GM12878 (cell line): Measurements from ENCODE around the gene YIPF4. TPM values are rescaled to one million over a fixed set of nuclear protein-coding genes. Genes with fewer than 3 reads are reported as not detected.

ENCODE experiments used
- ATAC-seq: fragments of 200-7000 bp; cut with Tn5 transposase; 3 replicates; pipeline ENCODE4 v1.9.1; 2020; ENCODE audit warnings: mild to moderate bottlenecking, moderate library complexity
- BruUV-seq: library from RNA; stranded (reverse); fragments of 400-500 nt; replicated peaks from 2 replicates; lab custom pipeline; 2021; lab: Mats Ljungman, UMichigan
- CTCF ChIA-PET: fragments of 300-600 bp; sonication (Branson Sonifier 250); formaldehyde crosslinking; extraction: SDS; loops from one replicate; lab custom pipeline; 2021; ENCODE audit warnings: inconsistent platforms; lab: Yijun Ruan, JAX
- POLR2A ChIA-PET: fragments of 350-600 bp; formaldehyde crosslinking; extraction: SDS; loops from one replicate; lab custom pipeline; 2021; ENCODE audit warnings: inconsistent platforms; lab: Charles Lee
- RAD21 ChIA-PET: fragments of 300-600 bp; sonication (Branson Sonifier 250); formaldehyde crosslinking; loops from one replicate; lab custom pipeline; 2023; ENCODE audit warnings: antibody characterized with exemption; ENCODE audit not compliant: unreplicated experiment; lab: Charles Lee
- SMC1A ChIA-PET: fragments of 300-600 bp; sonication (Branson Sonifier 250); formaldehyde crosslinking; loops from one replicate; lab custom pipeline; 2023; ENCODE audit not compliant: unreplicated experiment, uncharacterized antibody; lab: Charles Lee
- DNase-seq: peaks from one replicate; pipeline ENCODE4 v3.0.0-alpha.2; 2011; ENCODE audit warnings: low read depth, low spot score
- FAIRE-seq: peaks from 3 replicates; lab custom pipeline; 2011; peaks lifted over from hg19 to GRCh38; lab: Jason Lieb, UNC
- H2AFZ ChIP-seq: 2 replicates; pipeline ENCODE4 v1.6.0; 2011; ENCODE audit warnings: low read depth, low read length, control low read depth; ENCODE audit not compliant: control insufficient read depth
- H3K27ac ChIP-seq: 2 replicates; pipeline ENCODE4 v1.5.1; 2011; ENCODE audit warnings: control low read depth; ENCODE audit not compliant: control insufficient read depth, insufficient read depth
- H3K27me3 ChIP-seq, 2 experiments: replicated peaks in 1 of 2; 2 replicates each; pipeline versions ENCODE4 v1.6.0 to v1.6.1; 2011; ENCODE audit warnings: low read length in 1 of 2; ENCODE audit not compliant: control insufficient read depth in 2 of 2, insufficient read depth in 2 of 2
- H3K36me3 ChIP-seq, 2 experiments: 2 replicates each; pipeline ENCODE4 v1.5.1; 2011; ENCODE audit warnings: low read length in 1 of 2; ENCODE audit not compliant: control insufficient read depth in 2 of 2, insufficient read depth in 2 of 2
- H3K4me1 ChIP-seq: 2 replicates; pipeline ENCODE4 v1.6.1; 2011; ENCODE audit warnings: mild to moderate bottlenecking, low read length, moderate library complexity, mixed read lengths; ENCODE audit not compliant: control insufficient read depth, insufficient read depth
- H3K4me2 ChIP-seq: 2 replicates; pipeline ENCODE4 v1.6.0; 2011; ENCODE audit warnings: control low read depth; ENCODE audit not compliant: control insufficient read depth, insufficient read depth
- H3K4me3 ChIP-seq: fragments of 200-600 bp; sonication (generic); 2 replicates; pipeline ENCODE4 v1.5.1; 2016
- H3K79me2 ChIP-seq: 2 replicates; pipeline ENCODE4 v1.6.0; 2011; ENCODE audit warnings: low read length; ENCODE audit not compliant: control insufficient read depth, insufficient read depth
- H3K9ac ChIP-seq: 2 replicates; pipeline ENCODE4 v1.8.0; 2011; ENCODE audit warnings: low read length, control low read depth, mixed read lengths; ENCODE audit not compliant: control insufficient read depth, insufficient read depth
- H3K9me3 ChIP-seq: replicated peaks from 3 replicates; pipeline ENCODE4 v1.5.1; 2011; ENCODE audit warnings: mild to moderate bottlenecking, low read length; ENCODE audit not compliant: control insufficient read depth, insufficient read depth
- H4K20me1 ChIP-seq: 2 replicates; pipeline ENCODE4 v1.6.0; 2011; ENCODE audit not compliant: control insufficient read depth, insufficient read depth
- HDGF ChIP-seq: fragments of 450-650 bp; IDR thresholded peaks from 2 replicates; pipeline ENCODE4 v1.6.1; 2016; ENCODE audit warnings: antibody characterized with exemption
- JUNB ChIP-seq: IDR thresholded peaks from 2 replicates; pipeline ENCODE4 v1.6.1; 2016; ENCODE audit warnings: antibody characterized with exemption, mild to moderate bottlenecking
- JUND ChIP-seq: IDR thresholded peaks from 2 replicates; pipeline ENCODE4 v1.6.1; 2012; ENCODE audit warnings: low read depth, mild to moderate bottlenecking, low read length, improper control_type of control experiment, moderate library complexity
- PAX8 ChIP-seq: fragments of 450-650 bp; IDR thresholded peaks from 2 replicates; pipeline ENCODE4 v1.6.1; 2017; ENCODE audit warnings: mild to moderate bottlenecking, moderate library complexity
- SMARCA5 ChIP-seq: fragments of 450-650 bp; IDR thresholded peaks from 2 replicates; pipeline ENCODE4 v1.6.1; 2017; ENCODE audit warnings: mild to moderate bottlenecking
- STAT3 ChIP-seq: IDR thresholded peaks from 2 replicates; pipeline ENCODE4 v1.6.1; 2011; ENCODE audit warnings: low read depth, low read length, improper control_type of control experiment
- YY1 ChIP-seq: IDR thresholded peaks from 2 replicates; pipeline ENCODE4 v1.6.1; 2011; ENCODE audit warnings: low read depth, mild to moderate bottlenecking, low read length
- WGBS: methylation state at CpG from one replicate; pipeline ENCODE4 v1.1.6; 2016; ENCODE audit warnings: low lambda C conversion rate; ENCODE audit not compliant: insufficient replicate concordance, insufficient coverage; ENCODE audit errors: missing lambda C conversion rate; 5-methylcytosine and 5-hydroxymethylcytosine counted together
- in situ Hi-C: fragments of 300-500 bp; cut with MboI; formaldehyde crosslinking; loops from 9 replicates; pipeline ENCODE4 v1.14.3; 2018; ENCODE audit warnings: mixed read lengths
- intact Hi-C: fragments of 100-400 bp; cut with micrococcal nuclease; formaldehyde crosslinking; loops from one replicate; pipeline ENCODE4 v1.14.2; 2022; ENCODE audit not compliant: unreplicated experiment
- polyA plus RNA-seq, 11 experiments: library from polyadenylated mRNA; depleted of rRNA in 4 of 11; unstranded in 6 of 11; stranded (reverse) in 5 of 11; fragments of >200 nt; fragmentation: Nextera tagmentation in 4 of 11; fragmentation: Illumina TruSeq in 1 of 11; extraction: Ambion mirVana in 4 of 11; extraction: Trizol in 1 of 11; gene quantifications; 1 replicate in 1 of 11; 2 replicates in 10 of 11; pipeline versions ENCODE4 v1.2.1 to v1.2.3, GENCODE V29; 2011 to 2016; ENCODE audit warnings: inconsistent platforms in 2 of 11, missing spikeins in 2 of 11, low read depth in 1 of 11
- total RNA-seq, 4 experiments: library from RNA; depleted of rRNA in 3 of 4; stranded (reverse); fragments of >200 nt in 3 of 4; fragmentation: Illumina TruSeq in 1 of 4; extraction: Trizol in 1 of 4; gene quantifications; 2 replicates each; pipeline versions ENCODE4 v1.2.1 to v1.2.3, GENCODE V29; 2013 to 2021
- TF ChIP-seq, protein P1 (sequence below): fragments of 450-650 bp; formaldehyde crosslinking; IDR thresholded peaks from 2 replicates; pipeline ENCODE4 v1.5.0; 2022; ENCODE audit warnings: mild to moderate bottlenecking, missing genetic modification characterization
- TF ChIP-seq, protein P2 (sequence below): fragments of 450-650 bp; IDR thresholded peaks from 2 replicates; pipeline ENCODE4 v1.6.1; 2017; ENCODE audit warnings: mild to moderate bottlenecking, low read depth, inconsistent platforms; ENCODE audit not compliant: poor library complexity, severe bottlenecking
- TF ChIP-seq, protein P3 (sequence below): fragments of 450-650 bp; IDR thresholded peaks from 2 replicates; pipeline ENCODE4 v1.6.1; 2018; ENCODE audit warnings: borderline replicate concordance, mild to moderate bottlenecking; ENCODE audit not compliant: partially characterized antibody
- TF ChIP-seq, protein P4 (sequence below): fragments of 450-650 bp; IDR thresholded peaks from 2 replicates; pipeline ENCODE4 v1.6.1; 2016; ENCODE audit warnings: mild to moderate bottlenecking, moderate library complexity, borderline replicate concordance

Gene YIPF4
- total and polyA plus RNA-seq, 10 of the 15 experiments (the other 5 are each of a cell fraction or from before 2014, with no cell fraction given): 2.8 to 60.4 (median 11.1) TPM

DNA sequence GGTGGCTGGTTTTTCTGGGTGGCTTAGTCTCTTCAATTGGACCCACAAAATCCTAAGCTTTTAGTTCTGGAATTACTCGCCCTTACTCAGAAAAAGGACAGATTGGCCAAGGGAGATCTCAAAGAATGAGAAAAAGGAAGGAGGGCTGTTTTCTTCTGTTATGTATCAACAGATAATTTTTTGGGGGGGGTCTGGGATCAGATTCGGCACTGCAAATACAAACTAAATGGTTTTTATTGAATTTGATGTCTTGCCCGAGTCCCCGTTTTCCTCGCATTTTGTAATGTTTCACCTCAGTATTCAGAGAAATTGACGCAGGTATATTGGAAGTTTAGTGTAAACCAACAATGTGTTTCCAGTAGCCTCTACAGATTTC lies 762 bp downstream of the YIPF4 start:
- H3K4me2 ChIP-seq: peak overlapping the region; percentile 87
- no peak for ATAC-seq
- peaks cover 22% of the 10 kb centered on the region for H3K79me2 ChIP-seq
- intact Hi-C loops: loop anchor here (5.0 kb wide), 2 partner anchors 79 to 111 kb away; partner anchors contain the start of genes BIRC6 and SLC30A6
- H3K27ac ChIP-seq: peak overlapping the region; percentile 77
- peaks cover 0 to 4% of the 10 kb centered on the region in 2 experiments; a peak in 1 of 4 replicates for H3K36me3 ChIP-seq
- BruUV-seq: no TSS peak
- SMC1A ChIA-PET: interaction anchor here (0.7 kb wide), 1 partner anchor 285 kb away, joined by 3 read pairs; no protein-coding TSS in a partner anchor
- H3K9ac ChIP-seq: peak overlapping the region; percentile 86
- CTCF ChIA-PET: no interaction called here
- no peaks in the 10 kb centered on the region for H3K4me1 ChIP-seq
- H3K27me3 ChIP-seq: no peaks in the 10 kb centered on the region
- H3K4me3 ChIP-seq: peak overlapping the region; percentile 87
- peak overlapping the region; percentile 95; the same call in 1 of the 2 replicates for H2AFZ ChIP-seq
- H4K20me1 ChIP-seq: no peaks in the 10 kb centered on the region
- WGBS: 1% methylated on average over 6 of the region's 6 CpGs
- no peak for FAIRE-seq
- no peak for DNase-seq
- POLR2A ChIA-PET: interaction anchor here (0.7 to 1.0 kb wide), 3 partner anchors 11 to 342 kb away, joined by 3 to 5 read pairs (median 3); no protein-coding TSS in a partner anchor
- RAD21 ChIA-PET: interaction anchor here (0.5 kb wide), 1 partner anchor 414 kb away, joined by 3 read pairs; no protein-coding TSS in a partner anchor
- H3K9me3 ChIP-seq: no peaks in the 10 kb centered on the region; the same call in 1 of the 3 replicates
- in situ Hi-C loops: no loop called here
- TF ChIP-seq HDGF (no peak), PAX8 (no peak), JUNB (no peak), YY1 (no peak), JUND (no peak), SMARCA5 (no peak), STAT3 (no peak)
- TF ChIP-seq, protein P1, sequence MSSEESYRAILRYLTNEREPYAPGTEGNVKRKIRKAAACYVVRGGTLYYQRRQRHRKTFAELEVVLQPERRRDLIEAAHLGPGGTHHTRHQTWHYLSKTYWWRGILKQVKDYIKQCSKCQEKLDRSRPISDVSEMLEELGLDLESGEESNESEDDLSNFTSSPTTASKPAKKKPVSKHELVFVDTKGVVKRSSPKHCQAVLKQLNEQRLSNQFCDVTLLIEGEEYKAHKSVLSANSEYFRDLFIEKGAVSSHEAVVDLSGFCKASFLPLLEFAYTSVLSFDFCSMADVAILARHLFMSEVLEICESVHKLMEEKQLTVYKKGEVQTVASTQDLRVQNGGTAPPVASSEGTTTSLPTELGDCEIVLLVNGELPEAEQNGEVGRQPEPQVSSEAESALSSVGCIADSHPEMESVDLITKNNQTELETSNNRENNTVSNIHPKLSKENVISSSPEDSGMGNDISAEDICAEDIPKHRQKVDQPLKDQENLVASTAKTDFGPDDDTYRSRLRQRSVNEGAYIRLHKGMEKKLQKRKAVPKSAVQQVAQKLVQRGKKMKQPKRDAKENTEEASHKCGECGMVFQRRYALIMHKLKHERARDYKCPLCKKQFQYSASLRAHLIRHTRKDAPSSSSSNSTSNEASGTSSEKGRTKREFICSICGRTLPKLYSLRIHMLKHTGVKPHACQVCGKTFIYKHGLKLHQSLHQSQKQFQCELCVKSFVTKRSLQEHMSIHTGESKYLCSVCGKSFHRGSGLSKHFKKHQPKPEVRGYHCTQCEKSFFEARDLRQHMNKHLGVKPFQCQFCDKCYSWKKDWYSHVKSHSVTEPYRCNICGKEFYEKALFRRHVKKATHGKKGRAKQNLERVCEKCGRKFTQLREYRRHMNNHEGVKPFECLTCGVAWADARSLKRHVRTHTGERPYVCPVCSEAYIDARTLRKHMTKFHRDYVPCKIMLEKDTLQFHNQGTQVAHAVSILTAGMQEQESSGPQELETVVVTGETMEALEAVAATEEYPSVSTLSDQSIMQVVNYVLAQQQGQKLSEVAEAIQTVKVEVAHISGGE (CRISPR knock-in tag): no peak
- TF ChIP-seq, protein P2, sequence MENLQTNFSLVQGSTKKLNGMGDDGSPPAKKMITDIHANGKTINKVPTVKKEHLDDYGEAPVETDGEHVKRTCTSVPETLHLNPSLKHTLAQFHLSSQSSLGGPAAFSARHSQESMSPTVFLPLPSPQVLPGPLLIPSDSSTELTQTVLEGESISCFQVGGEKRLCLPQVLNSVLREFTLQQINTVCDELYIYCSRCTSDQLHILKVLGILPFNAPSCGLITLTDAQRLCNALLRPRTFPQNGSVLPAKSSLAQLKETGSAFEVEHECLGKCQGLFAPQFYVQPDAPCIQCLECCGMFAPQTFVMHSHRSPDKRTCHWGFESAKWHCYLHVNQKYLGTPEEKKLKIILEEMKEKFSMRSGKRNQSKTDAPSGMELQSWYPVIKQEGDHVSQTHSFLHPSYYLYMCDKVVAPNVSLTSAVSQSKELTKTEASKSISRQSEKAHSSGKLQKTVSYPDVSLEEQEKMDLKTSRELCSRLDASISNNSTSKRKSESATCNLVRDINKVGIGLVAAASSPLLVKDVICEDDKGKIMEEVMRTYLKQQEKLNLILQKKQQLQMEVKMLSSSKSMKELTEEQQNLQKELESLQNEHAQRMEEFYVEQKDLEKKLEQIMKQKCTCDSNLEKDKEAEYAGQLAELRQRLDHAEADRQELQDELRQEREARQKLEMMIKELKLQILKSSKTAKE: no peak
- TF ChIP-seq, protein P3, sequence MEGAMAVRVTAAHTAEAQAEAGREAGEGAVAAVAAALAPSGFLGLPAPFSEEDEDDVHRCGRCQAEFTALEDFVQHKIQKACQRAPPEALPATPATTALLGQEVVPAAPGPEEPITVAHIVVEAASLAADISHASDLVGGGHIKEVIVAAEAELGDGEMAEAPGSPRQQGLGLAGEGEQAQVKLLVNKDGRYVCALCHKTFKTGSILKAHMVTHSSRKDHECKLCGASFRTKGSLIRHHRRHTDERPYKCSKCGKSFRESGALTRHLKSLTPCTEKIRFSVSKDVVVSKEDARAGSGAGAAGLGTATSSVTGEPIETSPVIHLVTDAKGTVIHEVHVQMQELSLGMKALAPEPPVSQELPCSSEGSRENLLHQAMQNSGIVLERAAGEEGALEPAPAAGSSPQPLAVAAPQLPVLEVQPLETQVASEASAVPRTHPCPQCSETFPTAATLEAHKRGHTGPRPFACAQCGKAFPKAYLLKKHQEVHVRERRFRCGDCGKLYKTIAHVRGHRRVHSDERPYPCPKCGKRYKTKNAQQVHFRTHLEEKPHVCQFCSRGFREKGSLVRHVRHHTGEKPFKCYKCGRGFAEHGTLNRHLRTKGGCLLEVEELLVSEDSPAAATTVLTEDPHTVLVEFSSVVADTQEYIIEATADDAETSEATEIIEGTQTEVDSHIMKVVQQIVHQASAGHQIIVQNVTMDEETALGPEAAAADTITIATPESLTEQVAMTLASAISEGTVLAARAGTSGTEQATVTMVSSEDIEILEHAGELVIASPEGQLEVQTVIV: no peak
- TF ChIP-seq, protein P4, sequence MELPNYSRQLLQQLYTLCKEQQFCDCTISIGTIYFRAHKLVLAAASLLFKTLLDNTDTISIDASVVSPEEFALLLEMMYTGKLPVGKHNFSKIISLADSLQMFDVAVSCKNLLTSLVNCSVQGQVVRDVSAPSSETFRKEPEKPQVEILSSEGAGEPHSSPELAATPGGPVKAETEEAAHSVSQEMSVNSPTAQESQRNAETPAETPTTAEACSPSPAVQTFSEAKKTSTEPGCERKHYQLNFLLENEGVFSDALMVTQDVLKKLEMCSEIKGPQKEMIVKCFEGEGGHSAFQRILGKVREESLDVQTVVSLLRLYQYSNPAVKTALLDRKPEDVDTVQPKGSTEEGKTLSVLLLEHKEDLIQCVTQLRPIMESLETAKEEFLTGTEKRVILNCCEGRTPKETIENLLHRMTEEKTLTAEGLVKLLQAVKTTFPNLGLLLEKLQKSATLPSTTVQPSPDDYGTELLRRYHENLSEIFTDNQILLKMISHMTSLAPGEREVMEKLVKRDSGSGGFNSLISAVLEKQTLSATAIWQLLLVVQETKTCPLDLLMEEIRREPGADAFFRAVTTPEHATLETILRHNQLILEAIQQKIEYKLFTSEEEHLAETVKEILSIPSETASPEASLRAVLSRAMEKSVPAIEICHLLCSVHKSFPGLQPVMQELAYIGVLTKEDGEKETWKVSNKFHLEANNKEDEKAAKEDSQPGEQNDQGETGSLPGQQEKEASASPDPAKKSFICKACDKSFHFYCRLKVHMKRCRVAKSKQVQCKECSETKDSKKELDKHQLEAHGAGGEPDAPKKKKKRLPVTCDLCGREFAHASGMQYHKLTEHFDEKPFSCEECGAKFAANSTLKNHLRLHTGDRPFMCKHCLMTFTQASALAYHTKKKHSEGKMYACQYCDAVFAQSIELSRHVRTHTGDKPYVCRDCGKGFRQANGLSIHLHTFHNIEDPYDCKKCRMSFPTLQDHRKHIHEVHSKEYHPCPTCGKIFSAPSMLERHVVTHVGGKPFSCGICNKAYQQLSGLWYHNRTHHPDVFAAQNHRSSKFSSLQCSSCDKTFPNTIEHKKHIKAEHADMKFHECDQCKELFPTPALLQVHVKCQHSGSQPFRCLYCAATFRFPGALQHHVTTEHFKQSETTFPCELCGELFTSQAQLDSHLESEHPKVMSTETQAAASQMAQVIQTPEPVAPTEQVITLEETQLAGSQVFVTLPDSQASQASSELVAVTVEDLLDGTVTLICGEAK: no peak
